A673 (cell line): Measurements from ENCODE around the gene MOSMO. TPM values are rescaled to one million over a fixed set of nuclear protein-coding genes. Genes with fewer than 3 reads are reported as not detected.

Experiments used
- BruUV-seq: library from RNA; stranded (reverse); fragments of 400-500 nt; replicated peaks from 2 replicates; lab custom pipeline; 2021; lab: Mats Ljungman, UMichigan
- CTCF ChIA-PET: fragments of 300-600 bp; sonication (Branson Sonifier 250); formaldehyde crosslinking; loops from one replicate; lab custom pipeline; 2022; ENCODE audit warnings: antibody characterized with exemption; lab: Charles Lee
- POLR2A ChIA-PET: fragments of 300-600 bp; sonication (Branson Sonifier 250); formaldehyde crosslinking; loops from one replicate; lab custom pipeline; 2022; ENCODE audit warnings: antibody characterized with exemption; ENCODE audit not compliant: low non-redundant PET; lab: Charles Lee
- DNase-seq: peaks from one replicate; pipeline ENCODE4 v3.0.0-alpha.2; 2015; ENCODE audit warnings: low spot score
- H3K27ac ChIP-seq: fragments of 200-600 bp; sonication (generic); 2 replicates; pipeline ENCODE4 v1.5.1; 2016; ENCODE audit warnings: mixed run types, low read depth, mild to moderate bottlenecking, mixed read lengths, antibody characterized with exemption, low read length; ENCODE audit not compliant: poor library complexity, severe bottlenecking
- H3K27me3 ChIP-seq: fragments of 200-600 bp; sonication (generic); replicated peaks from 2 replicates; pipeline ENCODE4 v1.6.1; 2017; ENCODE audit warnings: mixed run types, low read depth, mild to moderate bottlenecking, mixed read lengths, antibody characterized with exemption, low read length; ENCODE audit not compliant: insufficient read depth, poor library complexity
- H3K36me3 ChIP-seq: fragments of 200-600 bp; sonication (generic); 2 replicates; pipeline ENCODE4 v1.6.1; 2016; ENCODE audit warnings: mixed run types, mild to moderate bottlenecking, mixed read lengths, antibody characterized with exemption, low read length; ENCODE audit not compliant: insufficient read depth, poor library complexity, severe bottlenecking
- H3K4me1 ChIP-seq: fragments of 200-600 bp; sonication (generic); 2 replicates; pipeline ENCODE4 v1.6.1; 2017; ENCODE audit warnings: mixed run types, mild to moderate bottlenecking, mixed read lengths, antibody characterized with exemption, low read length; ENCODE audit not compliant: insufficient read depth, poor library complexity, severe bottlenecking
- H3K4me3 ChIP-seq: fragments of 200-600 bp; sonication (generic); 2 replicates; pipeline ENCODE4 v1.5.1; 2016; ENCODE audit warnings: low read depth, mixed run types, mild to moderate bottlenecking, mixed read lengths, low read length; ENCODE audit not compliant: poor library complexity, severe bottlenecking
- H3K9me3 ChIP-seq: fragments of 200-600 bp; sonication (generic); 2 replicates; pipeline ENCODE4 v1.6.1; 2016; ENCODE audit warnings: mixed run types, low read depth, mild to moderate bottlenecking, mixed read lengths, antibody characterized with exemption, low read length; ENCODE audit not compliant: poor library complexity, severe bottlenecking
- EZH2 ChIP-seq: fragments of 200-600 bp; sonication (generic); IDR thresholded peaks from 2 replicates; pipeline ENCODE4 v1.6.1; 2017; ENCODE audit warnings: borderline replicate concordance, low read depth, mild to moderate bottlenecking, mixed read lengths, antibody characterized with exemption, low read length; ENCODE audit not compliant: poor library complexity, severe bottlenecking
- intact Hi-C: fragments of 100-400 bp; cut with micrococcal nuclease; formaldehyde crosslinking; loops from one replicate; pipeline ENCODE4 v1.10.0; 2022; ENCODE audit not compliant: unreplicated experiment
- total RNA-seq: library from RNA; stranded (reverse); gene quantifications from 2 replicates; pipeline ENCODE4 v1.2.3, GENCODE V29; 2021
- TF ChIP-seq, protein P1 (sequence below): fragments of 300-800, 200-600 bp; sonication (generic); conservative IDR thresholded peaks from 2 replicates; pipeline ENCODE4 v1.5.1; 2017; ENCODE audit warnings: low read depth, mild to moderate bottlenecking, antibody characterized with exemption, low read length, moderate library complexity, mixed read lengths

Gene MOSMO
- total RNA-seq, 1 experiment from 2014 or later = 14.6 TPM

- H3K36me3 ChIP-seq = no peaks in the 10 kb centered on the region
- H3K4me1 ChIP-seq = no peaks in the 10 kb centered on the region
- TF ChIP-seq, protein P1, sequence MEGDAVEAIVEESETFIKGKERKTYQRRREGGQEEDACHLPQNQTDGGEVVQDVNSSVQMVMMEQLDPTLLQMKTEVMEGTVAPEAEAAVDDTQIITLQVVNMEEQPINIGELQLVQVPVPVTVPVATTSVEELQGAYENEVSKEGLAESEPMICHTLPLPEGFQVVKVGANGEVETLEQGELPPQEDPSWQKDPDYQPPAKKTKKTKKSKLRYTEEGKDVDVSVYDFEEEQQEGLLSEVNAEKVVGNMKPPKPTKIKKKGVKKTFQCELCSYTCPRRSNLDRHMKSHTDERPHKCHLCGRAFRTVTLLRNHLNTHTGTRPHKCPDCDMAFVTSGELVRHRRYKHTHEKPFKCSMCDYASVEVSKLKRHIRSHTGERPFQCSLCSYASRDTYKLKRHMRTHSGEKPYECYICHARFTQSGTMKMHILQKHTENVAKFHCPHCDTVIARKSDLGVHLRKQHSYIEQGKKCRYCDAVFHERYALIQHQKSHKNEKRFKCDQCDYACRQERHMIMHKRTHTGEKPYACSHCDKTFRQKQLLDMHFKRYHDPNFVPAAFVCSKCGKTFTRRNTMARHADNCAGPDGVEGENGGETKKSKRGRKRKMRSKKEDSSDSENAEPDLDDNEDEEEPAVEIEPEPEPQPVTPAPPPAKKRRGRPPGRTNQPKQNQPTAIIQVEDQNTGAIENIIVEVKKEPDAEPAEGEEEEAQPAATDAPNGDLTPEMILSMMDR = no peak
- TF ChIP-seq EZH2 = no peak
- DNase-seq = no peak
- H3K27ac ChIP-seq = no peak overlapping the region
- H3K9me3 ChIP-seq = no peaks in the 10 kb centered on the region
- BruUV-seq = no TSS peak
- intact Hi-C loops = no loop called here
- POLR2A ChIA-PET = interaction anchor here (0.5 kb wide), 1 partner anchor 99 kb away, joined by 7 read pairs; no protein-coding TSS in a partner anchor
- CTCF ChIA-PET = interaction anchor here (1.2 kb wide), 1 partner anchor 10 kb away, joined by 3 read pairs; the partner anchor contains the start of gene PDZD9
- H3K27me3 ChIP-seq = no peaks in the 10 kb centered on the region
- no peak overlapping the region for H3K4me3 ChIP-seq
Observed at GRCh38 chr16:21990381-21990944, 17.4 kb upstream of the MOSMO start.

- no peaks in the 10 kb centered on the region for H3K9me3 ChIP-seq
- ChIA-PET CTCF (no interaction called here), POLR2A (no interaction called here)
- H3K27ac ChIP-seq = no peak overlapping the region
- H3K27me3 ChIP-seq = no peaks in the 10 kb centered on the region
- no peak for DNase-seq
- no TSS peak for BruUV-seq
- TF ChIP-seq EZH2 = no peak
- TF ChIP-seq, protein P1 = no peak
- intact Hi-C loops = no loop called here
- H3K4me3 ChIP-seq = no peak overlapping the region
- no peaks in the 10 kb centered on the region for H3K36me3 ChIP-seq
- no peaks in the 10 kb centered on the region for H3K4me1 ChIP-seq
Observed at GRCh38 chr16:21991621-21992020, 16.3 kb upstream of the MOSMO start.

- H3K4me1 ChIP-seq = no peaks in the 10 kb centered on the region
- DNase-seq = peak; percentile 19
- no peak overlapping the region for H3K27ac ChIP-seq
- no peak overlapping the region for H3K4me3 ChIP-seq
- no peaks in the 10 kb centered on the region for H3K9me3 ChIP-seq
- intact Hi-C loops = no loop called here
- no peaks in the 10 kb centered on the region for H3K36me3 ChIP-seq
- TF ChIP-seq, protein P1 = no peak
- no peak for TF ChIP-seq EZH2
- ChIA-PET POLR2A (no interaction called here), CTCF (interaction anchor here (0.9 kb wide), 1 partner anchor 83 kb away, joined by 4 read pairs; no protein-coding TSS in a partner anchor)
- no TSS peak for BruUV-seq
- no peaks in the 10 kb centered on the region for H3K27me3 ChIP-seq
Observed at GRCh38 chr16:21994856-21995465, 12.9 kb upstream of the MOSMO start.
